ACC112 (cell line): ENCODE measurements around the gene REM1.
"Not testable (repeated sequence)": the region's sequence is repeated elsewhere in the genome, so short reads cannot be mapped to it uniquely, and the experiment has no call there.

Experiments used
- H2AFZ ChIP-seq: fragments of 200-600 bp; sonication (generic); one replicate; pipeline ENCODE4 v1.6.0; 2017; ENCODE audit warnings: antibody characterized with exemption, low read length; ENCODE audit not compliant: unreplicated experiment
- H3K27ac ChIP-seq: fragments of 200-600 bp; sonication (generic); 2 replicates; pipeline ENCODE4 v1.5.1; 2014; ENCODE audit warnings: low read depth, mild to moderate bottlenecking, antibody characterized with exemption, low read length, moderate library complexity
- H3K27me3 ChIP-seq: fragments of 200-600 bp; sonication (generic); 2 replicates; pipeline ENCODE4 v1.6.1; 2014; ENCODE audit warnings: mild to moderate bottlenecking, antibody characterized with exemption, low read length, moderate library complexity, mixed read lengths; ENCODE audit not compliant: insufficient read depth
- H3K36me3 ChIP-seq: fragments of 200-600 bp; sonication (generic); 2 replicates; pipeline ENCODE4 v1.6.1; 2016; ENCODE audit warnings: mild to moderate bottlenecking, antibody characterized with exemption, low read length, moderate library complexity, mixed read lengths; ENCODE audit not compliant: insufficient read depth
- H3K4me1 ChIP-seq: fragments of 200-600 bp; sonication (generic); one replicate; pipeline ENCODE4 v1.6.1; 2016; ENCODE audit warnings: low read length, mixed read lengths; ENCODE audit not compliant: insufficient read depth, unreplicated experiment, control insufficient read depth
- H3K4me3 ChIP-seq: fragments of 200-600 bp; sonication (generic); 2 replicates; pipeline ENCODE4 v1.5.1; 2014; ENCODE audit warnings: mild to moderate bottlenecking, low read depth, low read length
- H3K79me2 ChIP-seq: fragments of 200-600 bp; sonication (generic); one replicate; pipeline ENCODE4 v1.6.0; 2016; ENCODE audit warnings: low read length; ENCODE audit not compliant: control insufficient read depth, unreplicated experiment, insufficient read depth

The REM1 gene

DNA sequence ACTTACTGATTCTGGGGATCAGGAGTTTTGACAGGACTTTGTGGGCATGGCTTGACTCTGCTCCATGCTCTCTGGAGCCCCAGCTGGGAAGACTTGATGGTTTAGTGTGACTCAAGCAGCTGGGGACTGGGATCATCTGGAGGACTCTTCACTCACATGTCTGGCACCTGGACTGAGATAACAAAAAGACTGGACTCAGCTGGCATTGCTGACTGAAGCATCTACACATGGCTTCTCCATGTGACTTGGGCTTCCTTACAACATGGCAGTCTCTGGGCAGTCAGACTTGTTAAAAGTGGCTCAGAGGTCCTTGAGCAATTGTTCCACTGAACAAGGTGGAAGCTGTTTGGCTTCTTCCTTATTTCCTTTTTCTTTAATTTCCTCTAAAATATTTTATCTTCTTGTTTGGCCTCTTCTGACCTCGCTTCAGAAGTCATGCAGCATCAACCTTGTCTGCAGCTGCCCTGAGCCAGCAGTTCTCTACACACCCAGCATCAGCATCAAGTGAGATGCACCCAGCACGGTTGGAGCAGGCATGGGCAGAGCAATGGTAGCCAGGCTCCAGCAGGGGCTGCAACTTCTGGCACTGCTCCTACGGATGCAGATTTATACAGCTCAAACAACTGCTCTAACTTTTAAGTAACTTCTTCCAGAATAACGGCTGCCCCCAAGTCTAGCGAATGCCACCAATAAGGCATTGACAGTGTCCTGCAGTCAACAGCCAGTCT is 33.6 kb downstream of the REM1 start:
- no peak overlapping the region for H3K4me3 ChIP-seq
- H2AFZ ChIP-seq = no peak overlapping the region
- no peaks in the 10 kb centered on the region; the same call in 1 of the 2 replicates for H3K27me3 ChIP-seq
- no peaks in the 10 kb centered on the region for H3K79me2 ChIP-seq
- no peaks in the 10 kb centered on the region for H3K36me3 ChIP-seq
- no peaks in the 10 kb centered on the region for H3K4me1 ChIP-seq
- H3K27ac ChIP-seq = no peak overlapping the region

DNA sequence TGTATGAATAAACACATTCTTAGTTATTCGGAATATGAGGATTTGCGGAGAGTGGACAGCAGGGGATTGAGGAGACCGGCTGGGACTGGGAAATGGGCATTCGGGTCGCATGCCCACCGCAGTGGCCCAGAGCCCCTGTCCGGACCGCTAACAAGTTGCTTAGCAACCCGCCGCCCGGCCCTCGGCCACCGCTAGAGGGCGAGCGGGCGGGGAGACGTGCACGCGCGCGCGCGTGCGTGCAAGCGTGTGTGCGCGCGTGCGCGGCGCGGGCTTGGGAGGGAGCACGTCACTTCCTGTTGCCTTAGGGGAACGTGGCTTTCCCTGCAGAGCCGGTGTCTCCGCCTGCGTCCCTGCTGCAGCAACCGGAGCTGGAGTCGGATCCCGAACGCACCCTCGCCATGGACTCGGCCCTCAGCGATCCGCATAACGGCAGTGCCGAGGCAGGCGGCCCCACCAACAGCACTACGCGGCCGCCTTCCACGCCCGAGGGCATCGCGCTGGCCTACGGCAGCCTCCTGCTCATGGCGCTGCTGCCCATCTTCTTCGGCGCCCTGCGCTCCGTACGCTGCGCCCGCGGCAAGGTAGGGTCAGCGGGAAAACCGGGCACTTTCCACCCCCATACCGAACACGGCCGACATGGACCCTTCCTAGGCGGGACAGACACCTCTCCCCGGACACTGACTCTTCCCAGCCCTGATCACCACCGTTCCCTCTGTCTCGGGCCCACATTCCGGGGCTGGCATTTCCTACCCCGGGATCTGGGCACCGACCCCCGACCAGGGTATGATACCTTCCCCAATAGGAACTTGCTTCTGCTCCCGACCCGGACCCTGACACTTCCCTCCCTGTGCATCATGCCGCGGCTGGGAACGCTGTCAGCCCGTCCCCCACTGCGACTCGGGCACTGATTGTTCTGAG is 39.3 kb downstream of the REM1 start, which contains the start of gene HM13:
Gene HM13 (plus strand): TSS at position 289 of the 918 bp plus-strand sequence. CDS start 110 bp downstream, at position 399.
- no peaks in the 10 kb centered on the region for H3K27me3 ChIP-seq
- H3K36me3 ChIP-seq = no peaks in the 10 kb centered on the region; the same call in 1 of the 2 replicates
- H3K4me1 ChIP-seq = peaks cover 24% of the 10 kb centered on the region
- peak within 1 kb of the TSS; percentile 48 for H3K27ac ChIP-seq
- H2AFZ ChIP-seq = peak within 1 kb of the TSS; percentile 49
- H3K79me2 ChIP-seq = peaks cover 46% of the 10 kb centered on the region
- H3K4me3 ChIP-seq = peak within 1 kb of the TSS; percentile 94

GRCh38 chr20:31515072-31515774 is 40.1 kb downstream of the REM1 start:
- Histone ChIP-seq H2AFZ (no peak overlapping the region), H3K27ac (peak overlapping the region; percentile 48), H3K79me2 (peaks cover 54% of the 10 kb centered on the region), H3K4me1 (peaks cover 24% of the 10 kb centered on the region), H3K36me3 (no peaks in the 10 kb centered on the region; the same call in 1 of the 2 replicates), H3K27me3 (no peaks in the 10 kb centered on the region), H3K4me3 (peak overlapping the region; percentile 94)

GRCh38 chr20:31515775-31516107 is 40.7 kb downstream of the REM1 start:
- peak overlapping the region; percentile 94 for H3K4me3 ChIP-seq
- no peaks in the 10 kb centered on the region for H3K27me3 ChIP-seq
- H2AFZ ChIP-seq = no peak overlapping the region
- H3K27ac ChIP-seq = no peak overlapping the region
- H3K36me3 ChIP-seq = peaks cover 3% of the 10 kb centered on the region; the same call in 1 of the 2 replicates
- peaks cover 59% of the 10 kb centered on the region for H3K79me2 ChIP-seq
- H3K4me1 ChIP-seq = peaks cover 29% of the 10 kb centered on the region

DNA sequence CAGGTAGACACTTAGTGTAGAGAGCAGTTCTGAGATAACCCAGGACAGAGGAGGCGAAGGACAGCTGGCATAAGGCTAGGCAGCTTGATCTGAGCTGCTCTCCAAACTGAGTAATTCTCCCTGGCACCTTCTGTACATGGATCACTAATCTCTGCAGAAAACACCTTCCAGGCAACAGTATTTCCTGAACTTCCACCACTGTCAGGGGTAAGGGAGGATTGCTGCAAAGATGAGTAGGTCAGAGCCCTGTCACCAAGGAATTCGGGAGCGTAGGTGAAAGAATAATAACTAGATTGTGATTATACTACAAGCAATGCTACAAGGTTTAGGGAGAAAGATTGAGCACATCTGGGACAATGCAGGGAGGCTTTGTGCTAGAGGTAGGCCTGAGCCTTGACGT is 41.1 kb downstream of the REM1 start:
- Histone ChIP-seq H3K36me3 (peaks cover 7% of the 10 kb centered on the region; the same call in 1 of the 2 replicates), H3K4me1 (peaks cover 33% of the 10 kb centered on the region), H3K4me3 (peak overlapping the region; percentile 94), H2AFZ (no peak overlapping the region), H3K79me2 (peaks cover 63% of the 10 kb centered on the region), H3K27me3 (no peaks in the 10 kb centered on the region), H3K27ac (0 out of 2 replicates have a peak overlapping the region, but pooled peaks have one; percentile 53)

GRCh38 chr20:31516651-31517050 is 41.6 kb downstream of the REM1 start:
- Histone ChIP-seq H3K27me3 (no peaks in the 10 kb centered on the region), H3K79me2 (peaks cover 67% of the 10 kb centered on the region), H2AFZ (no peak overlapping the region), H3K36me3 (peaks cover 7% of the 10 kb centered on the region; the same call in 1 of the 2 replicates), H3K4me1 (peaks cover 37% of the 10 kb centered on the region), H3K27ac (peak overlapping the region; percentile 53), H3K4me3 (peak overlapping the region; percentile 94)

DNA sequence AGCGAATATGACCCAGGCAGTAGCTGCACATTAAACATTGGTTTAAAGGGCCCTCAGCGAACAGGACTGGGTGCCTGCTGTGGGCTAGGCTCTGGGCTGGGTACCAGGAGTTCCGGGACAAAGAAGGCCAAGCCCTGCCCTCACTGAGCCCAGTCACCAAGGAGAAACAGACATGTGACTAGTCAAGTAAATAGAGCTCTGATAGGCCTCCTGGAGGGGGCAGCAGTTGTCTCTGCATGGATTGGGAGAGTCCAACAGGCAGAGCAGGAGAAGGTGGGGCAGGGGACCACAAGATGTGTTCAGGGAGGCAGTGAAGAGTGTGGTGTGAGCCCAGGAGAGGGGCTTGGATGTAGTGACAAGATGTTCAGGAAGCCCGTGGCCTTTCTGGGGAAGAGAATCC is 42.3 kb downstream of the REM1 start:
- H2AFZ ChIP-seq = no peak overlapping the region
- peaks cover 7% of the 10 kb centered on the region; the same call in 1 of the 2 replicates for H3K36me3 ChIP-seq
- no peaks in the 10 kb centered on the region for H3K27me3 ChIP-seq
- H3K4me1 ChIP-seq = peaks cover 43% of the 10 kb centered on the region
- H3K4me3 ChIP-seq = peak overlapping the region; percentile 94
- peak overlapping the region; percentile 53 for H3K27ac ChIP-seq
- peaks cover 74% of the 10 kb centered on the region for H3K79me2 ChIP-seq

DNA sequence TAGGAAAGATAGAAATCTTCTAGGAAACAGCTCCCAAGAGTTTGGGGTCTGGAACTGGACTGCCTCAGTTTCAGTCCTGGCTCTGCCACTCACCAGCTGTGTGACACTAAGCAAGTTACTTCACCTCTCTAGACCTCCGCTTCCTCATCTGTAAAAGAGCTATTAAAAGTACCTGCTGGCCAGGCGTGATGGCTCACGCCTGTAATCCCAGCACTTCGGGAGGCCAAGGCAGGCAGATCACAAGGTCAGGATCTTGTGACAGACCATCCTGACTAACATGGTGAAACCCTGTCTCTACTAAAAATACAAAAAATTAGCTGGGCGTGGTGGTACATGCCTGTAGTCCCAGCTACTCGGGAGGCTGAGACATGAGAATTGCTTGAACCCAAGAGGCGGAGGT is 46.2 kb downstream of the REM1 start:
- peaks cover 11% of the 10 kb centered on the region for H3K36me3 ChIP-seq
- not testable (repeated sequence) for H3K27me3 ChIP-seq, H2AFZ ChIP-seq, H3K4me3 ChIP-seq
- peak overlapping the region; percentile 15; the same call in 1 of the 2 replicates for H3K27ac ChIP-seq
- peaks cover 83% of the 10 kb centered on the region for H3K79me2 ChIP-seq
- H3K4me1 ChIP-seq = peaks cover 48% of the 10 kb centered on the region

- H2AFZ ChIP-seq = no peak overlapping the region
- no peak overlapping the region for H3K4me3 ChIP-seq
- peaks cover 14% of the 10 kb centered on the region for H3K36me3 ChIP-seq
- no peak overlapping the region for H3K27ac ChIP-seq
- no peaks in the 10 kb centered on the region for H3K27me3 ChIP-seq
- H3K4me1 ChIP-seq = peaks cover 35% of the 10 kb centered on the region
- H3K79me2 ChIP-seq = peaks cover 77% of the 10 kb centered on the region
These were observed 47.6 kb downstream of the REM1 start for GRCh38 chr20:31522731-31523130.
